WTC11 (cell line): ENCODE results near the gene FOXJ3. TPM values are rescaled to one million over a fixed set of nuclear protein-coding genes. Genes with fewer than 3 reads are reported as not detected.
A peak's percentile ranks its signal among the peaks of the same experiment; 100 is the strongest.

Experiments
- ATAC-seq: fragments of 200-7000 bp; cut with Tn5 transposase; 2 replicates; pipeline ENCODE4 v1.10.0; 2021; ENCODE audit warnings: mild to moderate bottlenecking, moderate library complexity
- CTCF ChIA-PET: fragments of 300-600 bp; sonication (Branson Sonifier 250); formaldehyde crosslinking; loops from one replicate; lab custom pipeline; 2021; ENCODE audit warnings: antibody characterized with exemption; lab: Charles Lee
- POLR2A ChIA-PET: fragments of 350-600 bp; sonication (Branson Sonifier 250); formaldehyde crosslinking; loops from one replicate; lab custom pipeline; 2021; ENCODE audit warnings: antibody characterized with exemption; lab: Charles Lee
- DNase-seq: peaks from one replicate; pipeline ENCODE4 v3.0.0; 2021; ENCODE audit warnings: low spot score
- H3K27ac Mint-ChIP-seq: 2 replicates; pipeline ENCODE4 v1.8.0; 2021; ENCODE audit warnings: mixed read lengths
- H3K27me3 Mint-ChIP-seq: 2 replicates; pipeline ENCODE4 v1.8.0; 2021; ENCODE audit warnings: low read depth, mild to moderate bottlenecking, moderate library complexity, mixed read lengths
- H3K36me3 Mint-ChIP-seq: 2 replicates; pipeline ENCODE4 v1.8.0; 2021; ENCODE audit warnings: mixed read lengths
- H3K4me1 Mint-ChIP-seq: 2 replicates; pipeline ENCODE4 v1.8.0; 2022; ENCODE audit warnings: mixed read lengths
- H3K4me3 Mint-ChIP-seq: 2 replicates; pipeline ENCODE4 v1.8.0; 2021; ENCODE audit warnings: mild to moderate bottlenecking, moderate library complexity, mixed read lengths
- H3K9me3 Mint-ChIP-seq: 2 replicates; pipeline ENCODE4 v1.8.0; 2021; ENCODE audit warnings: mixed read lengths
- CBFB ChIP-seq: sonication (generic); formaldehyde crosslinking; IDR thresholded peaks from 2 replicates; pipeline ENCODE4 v1.8.1; 2022; ENCODE audit warnings: mild to moderate bottlenecking, low read depth, missing genetic modification reagents
- CREB1 ChIP-seq: sonication (generic); formaldehyde crosslinking; IDR thresholded peaks from 2 replicates; pipeline ENCODE4 v1.8.0; 2023; ENCODE audit warnings: mild to moderate bottlenecking, missing genetic modification reagents
- EMX1 ChIP-seq: fragments of 250-450 bp; sonication (Bioruptor Pico); IDR thresholded peaks from 2 replicates; pipeline ENCODE4 v1.8.0; 2021; ENCODE audit warnings: mild to moderate bottlenecking
- ESRRA ChIP-seq: sonication (generic); formaldehyde crosslinking; IDR thresholded peaks from 2 replicates; pipeline ENCODE4 v1.8.1; 2022; ENCODE audit warnings: mild to moderate bottlenecking, missing genetic modification reagents, borderline replicate concordance
- FOXK1 ChIP-seq: sonication (generic); formaldehyde crosslinking; IDR thresholded peaks from 2 replicates; pipeline ENCODE4 v1.8.0; 2022; ENCODE audit warnings: mild to moderate bottlenecking, moderate library complexity, missing genetic modification reagents
- FOXP1 ChIP-seq: sonication (generic); formaldehyde crosslinking; IDR thresholded peaks from 2 replicates; pipeline ENCODE4 v1.8.0; 2022; ENCODE audit warnings: missing genetic modification reagents, mild to moderate bottlenecking, moderate library complexity, borderline replicate concordance
- MXD4 ChIP-seq: fragments of 250-450 bp; sonication (Bioruptor Pico); IDR thresholded peaks from 2 replicates; pipeline ENCODE4 v1.8.0; 2021; ENCODE audit warnings: mild to moderate bottlenecking, moderate library complexity, borderline replicate concordance
- NFE2L1 ChIP-seq: sonication (generic); formaldehyde crosslinking; IDR thresholded peaks from 2 replicates; pipeline ENCODE4 v1.8.1; 2023; ENCODE audit warnings: missing genetic modification reagents
- NFYB ChIP-seq: sonication (generic); formaldehyde crosslinking; conservative IDR thresholded peaks from 2 replicates; pipeline ENCODE4 v1.8.0; 2022; ENCODE audit warnings: low read depth, missing genetic modification reagents
- RELA ChIP-seq: sonication (generic); formaldehyde crosslinking; IDR thresholded peaks from 2 replicates; pipeline ENCODE4 v1.8.1; 2022; ENCODE audit warnings: missing genetic modification reagents, mild to moderate bottlenecking, borderline replicate concordance
- RORB ChIP-seq: fragments of 250-450 bp; sonication (Bioruptor Pico); IDR thresholded peaks from 2 replicates; pipeline ENCODE4 v1.9.0; 2021; ENCODE audit warnings: mild to moderate bottlenecking
- TCF7 ChIP-seq: sonication (generic); formaldehyde crosslinking; IDR thresholded peaks from 2 replicates; pipeline ENCODE4 v1.8.0; 2022; ENCODE audit warnings: mild to moderate bottlenecking, low read depth, missing genetic modification reagents, moderate library complexity
- TEAD4 ChIP-seq: sonication (generic); formaldehyde crosslinking; IDR thresholded peaks from 2 replicates; pipeline ENCODE4 v1.8.0; 2022; ENCODE audit warnings: mild to moderate bottlenecking, missing genetic modification reagents
- ZNF423 ChIP-seq: fragments of 250-450 bp; sonication (Bioruptor Pico); IDR thresholded peaks from 2 replicates; pipeline ENCODE4 v2.1.2; 2022; ENCODE audit warnings: mild to moderate bottlenecking, moderate library complexity
- total RNA-seq: library from RNA; stranded (reverse); gene quantifications from 3 replicates; pipeline ENCODE4 v1.2.3, GENCODE V29; 2021
- TF ChIP-seq, protein P1 (sequence below): fragments of 200-600 bp; IDR thresholded peaks from 2 replicates; pipeline ENCODE4 v1.8.0; 2022; ENCODE audit warnings: antibody characterized with exemption
- TF ChIP-seq, protein P2 (sequence below): sonication (generic); formaldehyde crosslinking; conservative IDR thresholded peaks from 2 replicates; pipeline ENCODE4 v1.8.1; 2023; ENCODE audit warnings: mild to moderate bottlenecking, low read depth, missing genetic modification reagents, moderate library complexity
- TF ChIP-seq, protein P3 (sequence below): fragments of 250-450 bp; sonication (Bioruptor Pico); IDR thresholded peaks from 2 replicates; pipeline ENCODE4 v1.9.0; 2021; ENCODE audit warnings: mild to moderate bottlenecking
- TF ChIP-seq, protein P4 (sequence below): sonication (generic); formaldehyde crosslinking; IDR thresholded peaks from 2 replicates; pipeline ENCODE4 v1.8.1; 2023; ENCODE audit warnings: mild to moderate bottlenecking, moderate library complexity, missing genetic modification reagents
- TF ChIP-seq, protein P5 (sequence below): sonication (generic); formaldehyde crosslinking; conservative IDR thresholded peaks from 2 replicates; pipeline ENCODE4 v1.8.1; 2022; ENCODE audit warnings: mild to moderate bottlenecking, missing genetic modification reagents
- TF ChIP-seq, protein P6 (sequence below): sonication (generic); formaldehyde crosslinking; IDR thresholded peaks from 2 replicates; pipeline ENCODE4 v1.8.0; 2022; ENCODE audit warnings: mild to moderate bottlenecking, missing genetic modification reagents
- TF ChIP-seq, protein P7 (sequence below): sonication (generic); formaldehyde crosslinking; IDR thresholded peaks from 2 replicates; pipeline ENCODE4 v1.8.0; 2022; ENCODE audit warnings: mild to moderate bottlenecking, missing genetic modification reagents

The FOXJ3 gene
- total RNA-seq, 1 experiment from 2014 or later, result 43.3 TPM

DNA sequence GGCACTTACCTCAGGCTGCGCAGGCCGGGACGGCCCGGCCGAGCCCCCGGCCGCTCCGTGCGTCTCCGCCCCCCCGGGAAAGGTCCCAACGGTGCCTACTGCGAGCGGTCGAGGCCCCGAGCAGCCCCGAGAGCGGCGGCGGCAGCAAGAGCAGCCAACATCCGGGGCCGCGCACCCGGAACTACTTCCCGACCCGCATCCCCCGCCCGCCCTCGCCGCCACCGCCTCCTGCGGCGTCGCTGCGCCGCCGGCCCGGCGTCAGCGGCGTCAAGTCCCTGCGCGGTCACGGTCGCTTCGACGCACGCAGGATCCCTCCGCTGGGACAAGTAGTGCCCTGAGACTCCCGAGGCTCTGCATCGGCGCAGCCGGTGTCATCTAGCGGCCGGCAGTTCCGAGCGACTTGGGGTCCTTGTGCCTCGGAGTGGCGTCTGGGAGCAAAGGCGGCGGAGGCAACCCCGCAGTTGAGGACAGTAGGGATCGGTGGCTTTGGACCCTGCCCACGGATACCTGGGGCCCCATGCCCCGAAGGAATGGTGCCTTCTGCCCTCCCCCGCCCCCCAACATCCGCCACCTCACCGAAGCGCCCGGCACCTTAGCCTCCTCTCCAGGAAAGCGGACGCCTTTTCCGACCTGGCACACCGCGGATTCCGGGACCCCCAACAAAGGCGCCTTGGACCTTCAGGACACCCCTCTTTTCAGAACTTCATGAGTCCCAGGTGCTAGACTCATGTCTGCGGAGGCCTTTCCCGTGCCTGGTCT lies at the start of gene FOXJ3 (continued):
- TF ChIP-seq, protein P1, sequence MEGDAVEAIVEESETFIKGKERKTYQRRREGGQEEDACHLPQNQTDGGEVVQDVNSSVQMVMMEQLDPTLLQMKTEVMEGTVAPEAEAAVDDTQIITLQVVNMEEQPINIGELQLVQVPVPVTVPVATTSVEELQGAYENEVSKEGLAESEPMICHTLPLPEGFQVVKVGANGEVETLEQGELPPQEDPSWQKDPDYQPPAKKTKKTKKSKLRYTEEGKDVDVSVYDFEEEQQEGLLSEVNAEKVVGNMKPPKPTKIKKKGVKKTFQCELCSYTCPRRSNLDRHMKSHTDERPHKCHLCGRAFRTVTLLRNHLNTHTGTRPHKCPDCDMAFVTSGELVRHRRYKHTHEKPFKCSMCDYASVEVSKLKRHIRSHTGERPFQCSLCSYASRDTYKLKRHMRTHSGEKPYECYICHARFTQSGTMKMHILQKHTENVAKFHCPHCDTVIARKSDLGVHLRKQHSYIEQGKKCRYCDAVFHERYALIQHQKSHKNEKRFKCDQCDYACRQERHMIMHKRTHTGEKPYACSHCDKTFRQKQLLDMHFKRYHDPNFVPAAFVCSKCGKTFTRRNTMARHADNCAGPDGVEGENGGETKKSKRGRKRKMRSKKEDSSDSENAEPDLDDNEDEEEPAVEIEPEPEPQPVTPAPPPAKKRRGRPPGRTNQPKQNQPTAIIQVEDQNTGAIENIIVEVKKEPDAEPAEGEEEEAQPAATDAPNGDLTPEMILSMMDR, result no peak
- TF ChIP-seq EMX1 (CRISPR knock-in tag), result no peak
- TF ChIP-seq, protein P2, sequence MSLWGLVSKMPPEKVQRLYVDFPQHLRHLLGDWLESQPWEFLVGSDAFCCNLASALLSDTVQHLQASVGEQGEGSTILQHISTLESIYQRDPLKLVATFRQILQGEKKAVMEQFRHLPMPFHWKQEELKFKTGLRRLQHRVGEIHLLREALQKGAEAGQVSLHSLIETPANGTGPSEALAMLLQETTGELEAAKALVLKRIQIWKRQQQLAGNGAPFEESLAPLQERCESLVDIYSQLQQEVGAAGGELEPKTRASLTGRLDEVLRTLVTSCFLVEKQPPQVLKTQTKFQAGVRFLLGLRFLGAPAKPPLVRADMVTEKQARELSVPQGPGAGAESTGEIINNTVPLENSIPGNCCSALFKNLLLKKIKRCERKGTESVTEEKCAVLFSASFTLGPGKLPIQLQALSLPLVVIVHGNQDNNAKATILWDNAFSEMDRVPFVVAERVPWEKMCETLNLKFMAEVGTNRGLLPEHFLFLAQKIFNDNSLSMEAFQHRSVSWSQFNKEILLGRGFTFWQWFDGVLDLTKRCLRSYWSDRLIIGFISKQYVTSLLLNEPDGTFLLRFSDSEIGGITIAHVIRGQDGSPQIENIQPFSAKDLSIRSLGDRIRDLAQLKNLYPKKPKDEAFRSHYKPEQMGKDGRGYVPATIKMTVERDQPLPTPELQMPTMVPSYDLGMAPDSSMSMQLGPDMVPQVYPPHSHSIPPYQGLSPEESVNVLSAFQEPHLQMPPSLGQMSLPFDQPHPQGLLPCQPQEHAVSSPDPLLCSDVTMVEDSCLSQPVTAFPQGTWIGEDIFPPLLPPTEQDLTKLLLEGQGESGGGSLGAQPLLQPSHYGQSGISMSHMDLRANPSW, result no peak
- peak; percentile 19; the same call in 1 of the 2 replicates for TF ChIP-seq ESRRA (CRISPR knock-in tag)
- TF ChIP-seq FOXP1, result peak; percentile 96
- TF ChIP-seq, protein P3, sequence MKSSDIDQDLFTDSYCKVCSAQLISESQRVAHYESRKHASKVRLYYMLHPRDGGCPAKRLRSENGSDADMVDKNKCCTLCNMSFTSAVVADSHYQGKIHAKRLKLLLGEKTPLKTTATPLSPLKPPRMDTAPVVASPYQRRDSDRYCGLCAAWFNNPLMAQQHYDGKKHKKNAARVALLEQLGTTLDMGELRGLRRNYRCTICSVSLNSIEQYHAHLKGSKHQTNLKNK (CRISPR knock-in tag), result no peak
- peak; percentile 90; the same call in 1 of the 2 replicates for TF ChIP-seq NFE2L1
- no peak; the same call in none of the 2 replicates for TF ChIP-seq CBFB (CRISPR knock-in tag)

DNA sequence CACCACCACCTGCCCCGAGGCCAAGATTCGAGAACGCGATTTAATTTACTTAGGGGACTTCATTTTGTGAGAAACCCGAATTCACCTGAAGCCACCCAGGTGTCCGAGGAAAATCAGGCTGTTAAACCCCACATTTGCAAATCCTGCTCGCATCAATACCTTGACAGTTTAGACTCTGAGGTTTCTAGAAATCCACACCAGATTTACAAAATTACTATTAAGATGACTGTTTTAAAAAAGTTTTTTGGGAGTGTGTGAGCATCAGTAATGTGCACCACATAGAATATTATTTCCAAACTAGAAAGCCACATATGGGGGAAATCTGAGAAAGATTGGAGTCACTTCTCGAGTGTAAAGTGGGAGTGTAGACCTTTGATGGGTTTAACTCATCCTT lies 46.2 kb upstream of the FOXJ3 start:
- no peaks in the 10 kb centered on the region for H3K9me3 Mint-ChIP-seq
- ChIA-PET POLR2A (no interaction called here), CTCF (no interaction called here)
- peaks cover 58% of the 10 kb centered on the region for H3K27me3 Mint-ChIP-seq
- H3K4me3 Mint-ChIP-seq, result peak overlapping the region; percentile 68
- DNase-seq (no peak), ATAC-seq (no peak)
- no peak overlapping the region for H3K27ac Mint-ChIP-seq
- no peak for TF ChIP-seq EMX1 (CRISPR knock-in tag)
- no peak for TF ChIP-seq RORB (CRISPR knock-in tag)
- TF ChIP-seq, protein P4, sequence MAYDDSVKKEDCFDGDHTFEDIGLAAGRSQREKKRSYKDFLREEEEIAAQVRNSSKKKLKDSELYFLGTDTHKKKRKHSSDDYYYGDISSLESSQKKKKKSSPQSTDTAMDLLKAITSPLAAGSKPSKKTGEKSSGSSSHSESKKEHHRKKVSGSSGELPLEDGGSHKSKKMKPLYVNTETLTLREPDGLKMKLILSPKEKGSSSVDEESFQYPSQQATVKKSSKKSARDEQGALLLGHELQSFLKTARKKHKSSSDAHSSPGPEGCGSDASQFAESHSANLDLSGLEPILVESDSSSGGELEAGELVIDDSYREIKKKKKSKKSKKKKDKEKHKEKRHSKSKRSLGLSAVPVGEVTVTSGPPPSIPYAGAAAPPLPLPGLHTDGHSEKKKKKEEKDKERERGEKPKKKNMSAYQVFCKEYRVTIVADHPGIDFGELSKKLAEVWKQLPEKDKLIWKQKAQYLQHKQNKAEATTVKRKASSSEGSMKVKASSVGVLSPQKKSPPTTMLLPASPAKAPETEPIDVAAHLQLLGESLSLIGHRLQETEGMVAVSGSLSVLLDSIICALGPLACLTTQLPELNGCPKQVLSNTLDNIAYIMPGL (CRISPR knock-in tag), result no peak
- no peaks in the 10 kb centered on the region for H3K36me3 Mint-ChIP-seq
- peaks cover 16% of the 10 kb centered on the region for H3K4me1 Mint-ChIP-seq

DNA sequence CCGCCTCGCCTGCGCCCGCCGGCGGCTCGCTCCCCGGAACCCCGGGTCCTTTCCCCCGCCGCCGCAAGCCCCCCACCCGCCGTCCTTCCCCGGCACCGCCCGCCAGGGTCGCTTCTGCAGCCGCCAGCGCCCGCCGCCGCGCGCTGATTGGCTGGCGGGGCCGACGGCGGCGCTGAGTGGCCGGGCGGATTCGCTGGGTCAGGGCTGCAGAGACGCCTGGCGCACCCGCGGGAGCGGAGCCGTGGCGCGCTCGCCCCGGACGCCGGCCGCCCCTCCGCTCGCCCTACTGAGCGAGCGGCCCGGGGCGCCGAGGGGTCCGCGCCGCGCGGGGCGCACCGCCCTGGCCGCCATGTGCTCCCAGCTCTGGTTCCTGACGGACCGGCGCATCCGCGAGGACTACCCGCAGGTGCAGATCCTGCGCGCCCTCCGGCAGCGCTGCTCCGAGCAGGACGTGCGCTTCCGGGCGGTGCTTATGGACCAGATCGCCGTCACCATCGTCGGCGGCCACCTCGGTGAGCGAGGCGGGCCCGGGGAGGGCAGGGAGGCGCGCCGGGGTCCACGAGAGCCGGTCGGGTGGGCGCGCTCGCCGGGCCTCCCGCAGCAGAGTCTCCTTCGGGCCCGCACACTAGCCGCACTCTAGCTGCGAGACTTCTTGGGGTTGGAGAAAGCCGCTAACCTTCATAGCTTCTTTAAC lies 45.7 kb upstream of the FOXJ3 start, which contains the start of gene RIMKLA:
TSS of gene RIMKLA (plus strand) at position 207 of the 694 bp plus-strand sequence. CDS start at position 350, 143 bp downstream.
- Mint-ChIP-seq H3K4me3 (peak within 1 kb of the TSS; percentile 79), H3K36me3 (no peaks in the 10 kb centered on the region), H3K27ac (no peak within 1 kb of the TSS), H3K4me1 (peaks cover 16% of the 10 kb centered on the region), H3K27me3 (peaks cover 61% of the 10 kb centered on the region), H3K9me3 (no peaks in the 10 kb centered on the region)
- CTCF ChIA-PET, result no interaction called here
- ATAC-seq, result peak; percentile 89
- peak; percentile 70 for DNase-seq
- POLR2A ChIA-PET, result no interaction called here
- TF ChIP-seq CREB1 (CRISPR knock-in tag) (no peak), TCF7 (CRISPR knock-in tag) (peak; percentile 56; the same call in 1 of the 2 replicates), MXD4 (no peak), ZNF423 (CRISPR knock-in tag) (peak; percentile 95), TEAD4 (no peak), NFYB (CRISPR knock-in tag) (peak; percentile 82), RELA (CRISPR knock-in tag) (no peak), FOXK1 (CRISPR knock-in tag) (peak; percentile 71)
- TF ChIP-seq, protein P5, sequence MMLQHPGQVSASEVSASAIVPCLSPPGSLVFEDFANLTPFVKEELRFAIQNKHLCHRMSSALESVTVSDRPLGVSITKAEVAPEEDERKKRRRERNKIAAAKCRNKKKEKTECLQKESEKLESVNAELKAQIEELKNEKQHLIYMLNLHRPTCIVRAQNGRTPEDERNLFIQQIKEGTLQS (CRISPR knock-in tag), result no peak
- TF ChIP-seq, protein P6, sequence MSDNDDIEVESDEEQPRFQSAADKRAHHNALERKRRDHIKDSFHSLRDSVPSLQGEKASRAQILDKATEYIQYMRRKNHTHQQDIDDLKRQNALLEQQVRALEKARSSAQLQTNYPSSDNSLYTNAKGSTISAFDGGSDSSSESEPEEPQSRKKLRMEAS (CRISPR knock-in tag), result peak; percentile 60; the same call in 1 of the 2 replicates
- TF ChIP-seq, protein P7, sequence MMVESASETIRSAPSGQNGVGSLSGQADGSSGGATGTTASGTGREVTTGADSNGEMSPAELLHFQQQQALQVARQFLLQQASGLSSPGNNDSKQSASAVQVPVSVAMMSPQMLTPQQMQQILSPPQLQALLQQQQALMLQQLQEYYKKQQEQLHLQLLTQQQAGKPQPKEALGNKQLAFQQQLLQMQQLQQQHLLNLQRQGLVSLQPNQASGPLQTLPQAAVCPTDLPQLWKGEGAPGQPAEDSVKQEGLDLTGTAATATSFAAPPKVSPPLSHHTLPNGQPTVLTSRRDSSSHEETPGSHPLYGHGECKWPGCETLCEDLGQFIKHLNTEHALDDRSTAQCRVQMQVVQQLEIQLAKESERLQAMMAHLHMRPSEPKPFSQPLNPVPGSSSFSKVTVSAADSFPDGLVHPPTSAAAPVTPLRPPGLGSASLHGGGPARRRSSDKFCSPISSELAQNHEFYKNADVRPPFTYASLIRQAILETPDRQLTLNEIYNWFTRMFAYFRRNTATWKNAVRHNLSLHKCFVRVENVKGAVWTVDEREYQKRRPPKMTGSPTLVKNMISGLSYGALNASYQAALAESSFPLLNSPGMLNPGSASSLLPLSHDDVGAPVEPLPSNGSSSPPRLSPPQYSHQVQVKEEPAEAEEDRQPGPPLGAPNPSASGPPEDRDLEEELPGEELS (CRISPR knock-in tag), result peak; percentile 61; the same call in 1 of the 2 replicates
- TF ChIP-seq, protein P4 (CRISPR knock-in tag), result peak; percentile 50; the same call in 1 of the 2 replicates
